Gastrocnemius medialis (tissue), 4 donors: ENCODE measurements around the gene DPEP1.

Experiments
- CTCF ChIP-seq, 5 experiments: fragments of 450-650 bp in 3 of 5; fragments of 200-600 bp in 2 of 5; sonication (generic) in 2 of 5; IDR thresholded peaks in 4 of 5; conservative IDR thresholded peaks in 1 of 5; 1 replicate in 4 of 5; 2 replicates in 1 of 5; pipeline ENCODE4 v1.5.1; 2016 to 2019; ENCODE audit warnings: antibody characterized with exemption in 5 of 5, mild to moderate bottlenecking in 3 of 5, moderate library complexity in 3 of 5
- POLR2A ChIP-seq, 2 donors: fragments of 450-650 bp; IDR thresholded peaks; one replicate each; pipeline ENCODE4 v1.6.1; 2017; ENCODE audit warnings: antibody characterized with exemption in 2 of 2, mild to moderate bottlenecking in 2 of 2, moderate library complexity in 2 of 2

DNA sequence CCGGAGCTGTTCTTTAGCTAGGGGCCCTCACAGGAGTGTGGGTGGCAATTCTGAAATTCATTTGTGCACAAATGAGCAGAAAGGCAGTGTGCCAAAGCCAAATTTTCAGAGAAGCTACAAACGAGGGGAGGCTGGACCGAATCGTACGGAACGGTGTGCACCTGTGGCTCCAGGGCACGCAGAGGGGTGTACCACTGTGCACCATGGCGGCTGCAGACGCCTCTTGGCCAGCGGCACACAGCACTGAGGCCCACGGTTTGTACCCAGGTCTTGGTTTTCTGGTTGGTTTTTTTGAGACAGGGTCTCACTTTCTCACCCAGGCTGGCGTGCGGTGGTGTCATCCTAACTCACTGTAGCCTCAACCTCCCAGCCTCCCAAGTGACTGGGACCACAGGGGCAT lies 29.1 kb downstream of the DPEP1 start:
- TF ChIP-seq CTCF (IDR thresholded peaks at IDR 0.05 in 4 of 5, conservative IDR thresholded peaks at IDR 0.05 in 1 of 5) (no peak), POLR2A (IDR thresholded peaks at IDR 0.05) (no peak)
